Neuronal stem cell (in vitro differentiated cells): ENCODE data around the gene GAK.

Experiments
- DNase-seq: peaks from one replicate; pipeline ENCODE4 v3.0.0-alpha.2; 2013; ENCODE audit warnings: low spot score
- H2AFZ ChIP-seq: one replicate; pipeline ENCODE4 v1.6.1; 2013; ENCODE audit warnings: mild to moderate bottlenecking, low read length, inconsistent platforms
- H2AK5ac ChIP-seq: 2 replicates; pipeline ENCODE4 v1.6.1; 2013; ENCODE audit warnings: low read depth, mild to moderate bottlenecking, inconsistent platforms, low read length, moderate library complexity, mixed read lengths
- H2BK120ac ChIP-seq: 2 replicates; pipeline ENCODE4 v1.6.1; 2013; ENCODE audit warnings: low read depth, mild to moderate bottlenecking, inconsistent platforms, low read length, moderate library complexity, mixed read lengths
- H2BK12ac ChIP-seq: one replicate; pipeline ENCODE4 v1.6.1; 2013; ENCODE audit warnings: low read length, inconsistent platforms
- H2BK15ac ChIP-seq: 2 replicates; pipeline ENCODE4 v1.6.1; 2013; ENCODE audit warnings: mild to moderate bottlenecking, low read length, inconsistent platforms, mixed read lengths
- H2BK5ac ChIP-seq: one replicate; pipeline ENCODE4 v1.6.1; 2013; ENCODE audit warnings: inconsistent platforms, mild to moderate bottlenecking, low read length, moderate library complexity
- H3K14ac ChIP-seq: one replicate; pipeline ENCODE4 v1.6.1; 2013; ENCODE audit warnings: low read length, inconsistent platforms
- H3K18ac ChIP-seq: 2 replicates; pipeline ENCODE4 v1.6.1; 2013; ENCODE audit warnings: low read length, inconsistent platforms
- H3K23ac ChIP-seq: 2 replicates; pipeline ENCODE4 v1.6.1; 2013; ENCODE audit warnings: low read depth, mild to moderate bottlenecking, mixed read lengths, low read length, inconsistent platforms; ENCODE audit not compliant: poor library complexity
- H3K27ac ChIP-seq: replicated peaks from 3 replicates; pipeline ENCODE4 v1.5.1; 2013; ENCODE audit warnings: low read length, inconsistent platforms
- H3K27me3 ChIP-seq, 3 experiments: 2 replicates each; pipeline ENCODE4 v1.6.1; 2013; ENCODE audit warnings: low read length in 3 of 3, mild to moderate bottlenecking in 2 of 3, inconsistent platforms in 1 of 3, low read depth in 1 of 3, mixed read lengths in 1 of 3, moderate library complexity in 1 of 3; ENCODE audit not compliant: control insufficient read depth in 3 of 3, insufficient read depth in 3 of 3
- H3K36me3 ChIP-seq, 2 donors: replicated peaks in 1 of 2; 2 replicates each; pipeline ENCODE4 v1.6.1; 2013; ENCODE audit warnings: low read length in 2 of 2; ENCODE audit not compliant: control insufficient read depth in 2 of 2, insufficient read depth in 2 of 2
- H3K4ac ChIP-seq: 2 replicates; pipeline ENCODE4 v1.6.1; 2013; ENCODE audit warnings: inconsistent platforms, mild to moderate bottlenecking, low read length, moderate library complexity
- H3K4me1 ChIP-seq, 2 donors: 1 replicate in 1 of 2; 2 replicates in 1 of 2; pipeline ENCODE4 v1.6.1; 2013; ENCODE audit warnings: low read length in 2 of 2, low read depth in 1 of 2; ENCODE audit not compliant: control insufficient read depth in 2 of 2, insufficient read depth in 1 of 2
- H3K4me2 ChIP-seq: one replicate; pipeline ENCODE4 v1.6.1; 2013; ENCODE audit warnings: mild to moderate bottlenecking, low read length, inconsistent platforms; ENCODE audit not compliant: insufficient read depth, poor library complexity, severe bottlenecking
- H3K4me3 ChIP-seq, 2 donors: 2 replicates each; pipeline ENCODE4 v1.5.1; 2013; ENCODE audit warnings: low read length in 2 of 2, mild to moderate bottlenecking in 2 of 2, inconsistent platforms in 1 of 2, moderate library complexity in 1 of 2
- H3K79me1 ChIP-seq: one replicate; pipeline ENCODE4 v1.6.1; 2013; ENCODE audit warnings: low read depth, mild to moderate bottlenecking, inconsistent platforms, low read length, moderate library complexity
- H3K9ac ChIP-seq: one replicate; pipeline ENCODE4 v1.6.1; 2013; ENCODE audit warnings: mild to moderate bottlenecking, low read depth, low read length, inconsistent platforms; ENCODE audit not compliant: poor library complexity
- H3K9me3 ChIP-seq, 2 donors: replicated peaks in 1 of 2; 2 replicates each; pipeline versions ENCODE3 to v1.6.1; 2013; ENCODE audit warnings: low read length in 2 of 2, mild to moderate bottlenecking in 2 of 2, inconsistent platforms in 1 of 2, low read depth in 1 of 2, mixed read lengths in 1 of 2, moderate library complexity in 1 of 2; ENCODE audit not compliant: control insufficient read depth in 2 of 2, insufficient read depth in 1 of 2
- H4K8ac ChIP-seq: one replicate; pipeline ENCODE4 v1.6.1; 2013; ENCODE audit warnings: low read depth, mild to moderate bottlenecking, inconsistent platforms, low read length, moderate library complexity
- H4K91ac ChIP-seq: one replicate; pipeline ENCODE4 v1.6.1; 2013; ENCODE audit warnings: low read length, low read depth, mild to moderate bottlenecking, inconsistent platforms; ENCODE audit not compliant: poor library complexity
- WGBS, 2 donors: extraction: QIAGEN DNeasy Blood & Tissue Kit; methylation state at CpG; one replicate each; pipeline ENCODE4 v1.1.7; 2013; ENCODE audit warnings: missing lambda C conversion rate in 2 of 2, mixed read lengths in 1 of 2; ENCODE audit not compliant: insufficient read length in 2 of 2, insufficient replicate concordance in 1 of 2; ENCODE audit errors: extremely low coverage in 2 of 2; 5-methylcytosine and 5-hydroxymethylcytosine counted together

Gene GAK

GRCh38 chr4:844752-845232 lies 87.3 kb downstream of the GAK start:
- WGBS, 2 donors, result no CpG with 5 or more reads among the region's 10 CpGs
- H2BK12ac ChIP-seq, result no peak overlapping the region
- H2AK5ac ChIP-seq, result peak overlapping the region; percentile 70
- H2BK120ac ChIP-seq, result no peak overlapping the region
- H3K9me3 ChIP-seq, result no peaks in the 10 kb centered on the region
- peaks cover 1 to 30% of the 10 kb centered on the region in 2 donors for H3K36me3 ChIP-seq
- H3K4me1 ChIP-seq, result peaks cover 0 to 3% of the 10 kb centered on the region in 2 donors
- peaks cover 2% of the 10 kb centered on the region for H3K79me1 ChIP-seq
- H4K8ac ChIP-seq, result peak overlapping the region; percentile 82
- H3K27ac ChIP-seq, result no peak overlapping the region
- H3K18ac ChIP-seq, result peak overlapping the region; percentile 13
- peak overlapping the region; percentile 67 for H2BK15ac ChIP-seq
- no peak for DNase-seq
- H3K14ac ChIP-seq, result no peak overlapping the region
- peak overlapping the region; percentile 37 for H3K4ac ChIP-seq
- no peak overlapping the region for H2AFZ ChIP-seq
- H3K9ac ChIP-seq, result no peak overlapping the region
- H3K4me2 ChIP-seq, result no peak overlapping the region
- H2BK5ac ChIP-seq, result no peak overlapping the region
- peak overlapping the region; percentile 80 for H3K23ac ChIP-seq
- H4K91ac ChIP-seq, result no peak overlapping the region
- H3K4me3 ChIP-seq, result no peak overlapping the region
- H3K27me3 ChIP-seq, result no peaks in the 10 kb centered on the region

DNA sequence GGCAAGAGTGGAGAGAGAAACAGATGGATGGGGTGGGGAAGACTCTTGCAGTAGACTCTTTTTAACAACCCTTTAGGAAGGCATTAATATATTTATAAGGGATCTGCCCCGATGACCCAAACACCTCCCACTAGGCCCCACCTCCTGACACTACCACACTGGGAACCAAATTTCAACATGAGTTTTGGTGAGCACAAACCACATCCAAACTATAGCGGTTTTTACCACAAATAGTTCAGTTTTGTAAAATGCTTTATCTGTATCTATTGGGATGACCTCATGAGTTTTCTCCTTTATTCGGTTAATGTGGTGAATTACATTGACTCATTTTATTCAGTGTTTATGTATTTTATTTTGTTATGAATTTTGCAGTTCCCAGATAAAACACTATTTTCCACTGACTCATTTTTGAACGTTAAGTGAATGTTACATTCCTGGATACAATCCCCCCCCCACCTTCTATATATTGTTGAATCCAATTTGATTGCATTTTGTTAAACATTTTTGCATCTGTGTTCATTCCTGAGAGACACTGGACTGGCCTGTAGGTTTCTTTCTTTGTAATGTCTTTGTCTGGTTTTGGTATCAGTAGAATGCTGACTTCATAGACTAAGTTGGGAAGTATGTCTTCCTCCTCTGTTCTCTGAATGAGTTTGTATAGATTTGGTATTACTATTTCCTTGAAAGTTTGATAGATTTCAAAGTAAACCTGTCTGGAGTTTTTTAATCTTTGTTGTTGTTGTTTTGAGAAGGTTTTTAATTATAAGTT lies 92.3 kb downstream of the GAK start:
- no peak overlapping the region for H2AFZ ChIP-seq
- H3K18ac ChIP-seq, result no peak overlapping the region
- H3K27me3 ChIP-seq, result no peaks in the 10 kb centered on the region
- no peak overlapping the region for H3K4me3 ChIP-seq
- no peak overlapping the region for H3K4ac ChIP-seq
- H3K4me1 ChIP-seq, result no peaks in the 10 kb centered on the region
- no peak overlapping the region for H2BK120ac ChIP-seq
- H3K4me2 ChIP-seq, result no peak overlapping the region
- H3K9ac ChIP-seq, result no peak overlapping the region
- H3K27ac ChIP-seq, result no peak overlapping the region
- no CpG with 5 or more reads among the region's 4 CpGs for WGBS, 2 donors
- no peak overlapping the region for H4K91ac ChIP-seq
- no peak overlapping the region for H2AK5ac ChIP-seq
- H2BK5ac ChIP-seq, result no peak overlapping the region
- no peak overlapping the region for H3K23ac ChIP-seq
- H3K79me1 ChIP-seq, result peaks cover 1% of the 10 kb centered on the region
- no peak overlapping the region for H4K8ac ChIP-seq
- no peak overlapping the region for H3K14ac ChIP-seq
- no peak overlapping the region for H2BK15ac ChIP-seq
- peaks cover 11 to 16% of the 10 kb centered on the region in 2 donors for H3K9me3 ChIP-seq
- H3K36me3 ChIP-seq, result peaks cover 0 to 11% of the 10 kb centered on the region in 2 donors
- H2BK12ac ChIP-seq, result no peak overlapping the region
- DNase-seq, result no peak

- H2BK120ac ChIP-seq, result no peak overlapping the region
- no peaks in the 10 kb centered on the region for H3K27me3 ChIP-seq
- H2AFZ ChIP-seq, result no peak overlapping the region
- H3K79me1 ChIP-seq, result no peaks in the 10 kb centered on the region
- H3K4me1 ChIP-seq, result no peaks in the 10 kb centered on the region
- H3K27ac ChIP-seq, result no peak overlapping the region
- H3K9ac ChIP-seq, result peak overlapping the region; percentile 3
- peaks cover 11 to 16% of the 10 kb centered on the region in 2 donors for H3K9me3 ChIP-seq
- H3K18ac ChIP-seq, result no peak overlapping the region
- no peak overlapping the region for H2BK12ac ChIP-seq
- H3K14ac ChIP-seq, result no peak overlapping the region
- WGBS, 2 donors, result no CpG with 5 or more reads among the region's 1 CpG
- H3K23ac ChIP-seq, result no peak overlapping the region
- H4K91ac ChIP-seq, result no peak overlapping the region
- H3K4me3 ChIP-seq, result no peak overlapping the region
- no peak overlapping the region for H2BK5ac ChIP-seq
- H3K36me3 ChIP-seq, result peaks cover 0 to 5% of the 10 kb centered on the region in 2 donors
- DNase-seq, result no peak
- H3K4me2 ChIP-seq, result no peak overlapping the region
- H2BK15ac ChIP-seq, result no peak overlapping the region
- H3K4ac ChIP-seq, result no peak overlapping the region
- H2AK5ac ChIP-seq, result no peak overlapping the region
- no peak overlapping the region for H4K8ac ChIP-seq
These were observed 94.3 kb downstream of the GAK start for GRCh38 chr4:837772-838171.

GRCh38 chr4:836750-837301 lies 95.3 kb downstream of the GAK start:
- H2BK120ac ChIP-seq, result no peak overlapping the region
- no peaks in the 10 kb centered on the region for H3K27me3 ChIP-seq
- peak overlapping the region; percentile 63 for H3K14ac ChIP-seq
- no peak overlapping the region for H2BK12ac ChIP-seq
- H3K36me3 ChIP-seq, result peaks cover 0 to 3% of the 10 kb centered on the region in 2 donors
- no peak overlapping the region for H4K8ac ChIP-seq
- H3K27ac ChIP-seq, result no peak overlapping the region
- H2BK5ac ChIP-seq, result no peak overlapping the region
- H3K4ac ChIP-seq, result no peak overlapping the region
- WGBS, 2 donors, result no CpG with 5 or more reads among the region's 22 CpGs
- DNase-seq, result no peak
- H2BK15ac ChIP-seq, result no peak overlapping the region
- no peaks in the 10 kb centered on the region for H3K79me1 ChIP-seq
- H3K18ac ChIP-seq, result peak overlapping the region; percentile 17
- no peaks in the 10 kb centered on the region for H3K4me1 ChIP-seq
- no peak overlapping the region for H2AK5ac ChIP-seq
- no peak overlapping the region for H3K4me3 ChIP-seq
- no peak overlapping the region for H4K91ac ChIP-seq
- H3K23ac ChIP-seq, result peak overlapping the region; percentile 43
- no peak overlapping the region for H3K4me2 ChIP-seq
- no peak overlapping the region for H2AFZ ChIP-seq
- H3K9me3 ChIP-seq, result peaks cover 12 to 16% of the 10 kb centered on the region in 2 donors
- no peak overlapping the region for H3K9ac ChIP-seq
